H9 (cell line): Measurements from ENCODE around the gene LMBR1. TPM values are rescaled to one million over a fixed set of nuclear protein-coding genes. Genes with fewer than 3 reads are reported as not detected.

Experiments
- DNase-seq: peaks from one replicate; pipeline ENCODE4 v3.0.0-alpha.2; 2017
- H2AFZ ChIP-seq: one replicate; pipeline ENCODE4 v1.6.1; 2013; ENCODE audit warnings: mild to moderate bottlenecking, low read length, control low read depth, moderate library complexity
- H2AK5ac ChIP-seq: 2 replicates; pipeline ENCODE4 v1.6.1; 2013; ENCODE audit warnings: low read length, control low read depth, mixed read lengths; ENCODE audit not compliant: insufficient read length
- H2BK120ac ChIP-seq: one replicate; pipeline ENCODE4 v1.6.1; 2013; ENCODE audit warnings: low read depth, mild to moderate bottlenecking, low read length, control low read depth, inconsistent platforms; ENCODE audit not compliant: poor library complexity, severe bottlenecking
- H2BK12ac ChIP-seq: 2 replicates; pipeline ENCODE4 v1.6.1; 2013; ENCODE audit warnings: low read length, control low read depth, mixed read lengths, low read depth; ENCODE audit not compliant: insufficient read length
- H2BK15ac ChIP-seq: 2 replicates; pipeline ENCODE4 v1.6.1; 2013; ENCODE audit warnings: low read depth, low read length, control low read depth
- H2BK20ac ChIP-seq: one replicate; pipeline ENCODE4 v1.6.1; 2013; ENCODE audit warnings: low read depth, mild to moderate bottlenecking, low read length, control low read depth, inconsistent platforms; ENCODE audit not compliant: poor library complexity, severe bottlenecking
- H2BK5ac ChIP-seq: 2 replicates; pipeline ENCODE4 v1.6.1; 2013; ENCODE audit warnings: low read length, control low read depth, mixed read lengths; ENCODE audit not compliant: insufficient read length
- H3K14ac ChIP-seq: 2 replicates; pipeline ENCODE4 v1.6.1; 2013; ENCODE audit warnings: low read length, control low read depth; ENCODE audit not compliant: insufficient read depth
- H3K18ac ChIP-seq: 2 replicates; pipeline ENCODE4 v1.6.1; 2013; ENCODE audit warnings: low read depth, mild to moderate bottlenecking, mixed read lengths, low read length, control low read depth; ENCODE audit not compliant: insufficient read length
- H3K23ac ChIP-seq: 2 replicates; pipeline ENCODE4 v1.6.1; 2013; ENCODE audit warnings: low read length, control low read depth, mixed read lengths, low read depth; ENCODE audit not compliant: insufficient read length
- H3K23me2 ChIP-seq: 2 replicates; pipeline ENCODE4 v1.6.1; 2013; ENCODE audit warnings: low read depth, mild to moderate bottlenecking, mixed read lengths, low read length, control low read depth; ENCODE audit not compliant: insufficient read length, poor library complexity, severe bottlenecking
- H3K27ac ChIP-seq: 2 replicates; pipeline ENCODE4 v1.5.1; 2013; ENCODE audit warnings: low read length, control low read depth, mixed read lengths, low read depth; ENCODE audit not compliant: insufficient read length
- H3K27me3 ChIP-seq: 2 replicates; pipeline ENCODE4 v1.6.1; 2013; ENCODE audit warnings: low read length, control low read depth, inconsistent platforms; ENCODE audit not compliant: insufficient read depth
- H3K4ac ChIP-seq: 2 replicates; pipeline ENCODE4 v1.6.1; 2013; ENCODE audit warnings: low read depth, mild to moderate bottlenecking, control low read depth, inconsistent platforms, low read length, moderate library complexity
- H3K4me1 ChIP-seq: 2 replicates; pipeline ENCODE4 v1.6.1; 2013; ENCODE audit warnings: low read length, control low read depth, inconsistent platforms; ENCODE audit not compliant: insufficient read depth
- H3K4me2 ChIP-seq: 2 replicates; pipeline ENCODE4 v1.6.1; 2013; ENCODE audit warnings: low read length, control low read depth, mixed read lengths; ENCODE audit not compliant: insufficient read length, insufficient read depth
- H3K56ac ChIP-seq: 2 replicates; pipeline ENCODE4 v1.6.1; 2013; ENCODE audit warnings: low read depth, mild to moderate bottlenecking, mixed read lengths, low read length, control low read depth; ENCODE audit not compliant: insufficient read length
- H3K79me1 ChIP-seq: 2 replicates; pipeline ENCODE4 v1.6.1; 2013; ENCODE audit warnings: low read depth, mild to moderate bottlenecking, moderate library complexity, low read length, control low read depth, inconsistent platforms; ENCODE audit not compliant: insufficient read depth, poor library complexity, severe bottlenecking
- H3K79me2 ChIP-seq: 2 replicates; pipeline ENCODE4 v1.6.1; 2013; ENCODE audit warnings: low read length, control low read depth, inconsistent platforms; ENCODE audit not compliant: insufficient read depth
- H3K9ac ChIP-seq: 2 replicates; pipeline ENCODE4 v1.6.1; 2013; ENCODE audit warnings: low read length, control low read depth, mixed read lengths; ENCODE audit not compliant: insufficient read length; ENCODE audit errors: extremely low read depth
- H3K9me3 ChIP-seq: one replicate; pipeline ENCODE4 v1.6.1; 2013; ENCODE audit warnings: low read depth, low read length, inconsistent platforms; ENCODE audit not compliant: control insufficient read depth
- H3T11ph ChIP-seq: one replicate; pipeline ENCODE4 v1.6.1; 2013; ENCODE audit warnings: mild to moderate bottlenecking, low read length, control low read depth, inconsistent platforms
- H4K20me1 ChIP-seq: one replicate; pipeline ENCODE4 v1.6.1; 2013; ENCODE audit not compliant: control insufficient read depth, insufficient read length, insufficient read depth
- H4K5ac ChIP-seq: 2 replicates; pipeline ENCODE4 v1.6.1; 2013; ENCODE audit warnings: low read depth, mild to moderate bottlenecking, mixed read lengths, low read length, control low read depth; ENCODE audit not compliant: insufficient read length
- H4K8ac ChIP-seq: replicated peaks from 2 replicates; pipeline ENCODE4 v1.6.1; 2013; ENCODE audit warnings: low read length, control low read depth, mixed read lengths, low read depth; ENCODE audit not compliant: insufficient read length
- H4K91ac ChIP-seq: 2 replicates; pipeline ENCODE4 v1.6.1; 2013; ENCODE audit warnings: low read depth, mild to moderate bottlenecking, moderate library complexity, mixed read lengths, low read length, control low read depth; ENCODE audit not compliant: insufficient read length
- H3K27ac Mint-ChIP-seq, 3 experiments: 2 replicates in 2 of 3; 3 replicates in 1 of 3; pipeline ENCODE4 v1.8.0; 2020 to 2021; ENCODE audit warnings: mixed read lengths in 3 of 3, mild to moderate bottlenecking in 1 of 3, moderate library complexity in 1 of 3
- H3K27me3 Mint-ChIP-seq: 2 replicates; pipeline ENCODE4 v1.8.0; 2021; ENCODE audit warnings: low read depth, mild to moderate bottlenecking, moderate library complexity, mixed read lengths
- H3K36me3 Mint-ChIP-seq, 3 experiments: 2 replicates in 2 of 3; 3 replicates in 1 of 3; pipeline ENCODE4 v1.8.0; 2020 to 2021; ENCODE audit warnings: low read depth in 3 of 3, mixed read lengths in 3 of 3; ENCODE audit not compliant: insufficient read depth in 1 of 3
- H3K4me1 Mint-ChIP-seq, 2 experiments: 2 replicates each; pipeline ENCODE4 v1.8.0; 2020; ENCODE audit warnings: mixed read lengths in 2 of 2
- H3K4me3 Mint-ChIP-seq, 2 experiments: 2 replicates in 1 of 2; 3 replicates in 1 of 2; pipeline ENCODE4 v1.8.0; 2020 to 2021; ENCODE audit warnings: mild to moderate bottlenecking in 2 of 2, mixed read lengths in 2 of 2, moderate library complexity in 1 of 2
- H3K9me3 Mint-ChIP-seq, 2 experiments: 2 replicates in 1 of 2; 3 replicates in 1 of 2; pipeline ENCODE4 v1.8.0; 2020; ENCODE audit warnings: mild to moderate bottlenecking in 2 of 2, mixed read lengths in 2 of 2, moderate library complexity in 1 of 2
- CTCF ChIP-seq: fragments of 200-600 bp; sonication (generic); conservative IDR thresholded peaks from 3 replicates; pipeline ENCODE4 v1.8.0; 2021; ENCODE audit warnings: antibody characterized with exemption, mild to moderate bottlenecking
- WGBS: extraction: QIAGEN DNeasy Blood & Tissue Kit; methylation state at CpG from one replicate; pipeline ENCODE4 v1.1.7; 2013; ENCODE audit warnings: missing lambda C conversion rate, low lambda C conversion rate, mixed read lengths; ENCODE audit not compliant: insufficient read length; ENCODE audit errors: extremely low coverage; 5-methylcytosine and 5-hydroxymethylcytosine counted together
- total RNA-seq: library from RNA; stranded (reverse); gene quantifications from 2 replicates; pipeline ENCODE4 v1.2.1, GENCODE V29; 2021

Gene LMBR1
- total RNA-seq, 1 experiment from 2014 or later: 62.3 TPM

- no peak overlapping the region; a peak in 1 of 7 replicates for H3K27ac Mint-ChIP-seq
- H4K91ac ChIP-seq: no peak overlapping the region
Observed at GRCh38 chr7:156816943-156817572, 75.9 kb downstream of the LMBR1 start.

More at GRCh38 chr7:156816943-156817572, 75.9 kb downstream of the LMBR1 start:
- H3K18ac ChIP-seq: no peak overlapping the region
- H3K27ac ChIP-seq: no peak overlapping the region
- H2BK120ac ChIP-seq: no peak overlapping the region
- WGBS: no CpG with 5 or more reads among the region's 1 CpG
- peaks cover 2 to 6% (median 5%) of the 10 kb centered on the region in 3 experiments; a peak in 6 of 7 replicates for H3K36me3 Mint-ChIP-seq
- H3K79me2 ChIP-seq: no peaks in the 10 kb centered on the region
- no peak overlapping the region for H4K8ac ChIP-seq
- no peak overlapping the region for H3K14ac ChIP-seq
- no peak overlapping the region for H2AK5ac ChIP-seq
- no peaks in the 10 kb centered on the region for H3K4me1 ChIP-seq
- H3K23ac ChIP-seq: no peak overlapping the region
- H2BK20ac ChIP-seq: no peak overlapping the region
- DNase-seq: no peak
- H3K27me3 Mint-ChIP-seq: no peaks in the 10 kb centered on the region
- H2BK5ac ChIP-seq: no peak overlapping the region
- no peaks in the 10 kb centered on the region for H3K9me3 Mint-ChIP-seq
- H3K4me3 Mint-ChIP-seq: no peak overlapping the region
- H3K9me3 ChIP-seq: no peaks in the 10 kb centered on the region
- no peak overlapping the region for H3K9ac ChIP-seq
- no peak overlapping the region for H3K4me2 ChIP-seq
- H3K56ac ChIP-seq: no peak overlapping the region
- H3K4me1 Mint-ChIP-seq: no peaks in the 10 kb centered on the region
- no peak overlapping the region for H4K5ac ChIP-seq
- H2BK15ac ChIP-seq: no peak overlapping the region
- no peak overlapping the region for H3T11ph ChIP-seq
- H2BK12ac ChIP-seq: no peak overlapping the region
- peak; percentile 64 for TF ChIP-seq CTCF
- no peak overlapping the region for H3K4ac ChIP-seq
- H3K79me1 ChIP-seq: no peaks in the 10 kb centered on the region
- H3K27me3 ChIP-seq: no peaks in the 10 kb centered on the region
- no peaks in the 10 kb centered on the region for H3K23me2 ChIP-seq
- H4K20me1 ChIP-seq: no peaks in the 10 kb centered on the region
- H2AFZ ChIP-seq: no peak overlapping the region
